Hippocampal formation (tissue), 2 donors: ENCODE results near the gene CFAP44.
"Not testable (repeated sequence)": the region's sequence is repeated elsewhere in the genome, so short reads cannot be mapped to it uniquely, and the experiment has no call there.

Experiments used
- DNase-seq, 2 donors: peaks; one replicate each; lab custom pipeline; 2025; lab: John Stamatoyannopoulos, UW

CFAP44 gene, protein sequence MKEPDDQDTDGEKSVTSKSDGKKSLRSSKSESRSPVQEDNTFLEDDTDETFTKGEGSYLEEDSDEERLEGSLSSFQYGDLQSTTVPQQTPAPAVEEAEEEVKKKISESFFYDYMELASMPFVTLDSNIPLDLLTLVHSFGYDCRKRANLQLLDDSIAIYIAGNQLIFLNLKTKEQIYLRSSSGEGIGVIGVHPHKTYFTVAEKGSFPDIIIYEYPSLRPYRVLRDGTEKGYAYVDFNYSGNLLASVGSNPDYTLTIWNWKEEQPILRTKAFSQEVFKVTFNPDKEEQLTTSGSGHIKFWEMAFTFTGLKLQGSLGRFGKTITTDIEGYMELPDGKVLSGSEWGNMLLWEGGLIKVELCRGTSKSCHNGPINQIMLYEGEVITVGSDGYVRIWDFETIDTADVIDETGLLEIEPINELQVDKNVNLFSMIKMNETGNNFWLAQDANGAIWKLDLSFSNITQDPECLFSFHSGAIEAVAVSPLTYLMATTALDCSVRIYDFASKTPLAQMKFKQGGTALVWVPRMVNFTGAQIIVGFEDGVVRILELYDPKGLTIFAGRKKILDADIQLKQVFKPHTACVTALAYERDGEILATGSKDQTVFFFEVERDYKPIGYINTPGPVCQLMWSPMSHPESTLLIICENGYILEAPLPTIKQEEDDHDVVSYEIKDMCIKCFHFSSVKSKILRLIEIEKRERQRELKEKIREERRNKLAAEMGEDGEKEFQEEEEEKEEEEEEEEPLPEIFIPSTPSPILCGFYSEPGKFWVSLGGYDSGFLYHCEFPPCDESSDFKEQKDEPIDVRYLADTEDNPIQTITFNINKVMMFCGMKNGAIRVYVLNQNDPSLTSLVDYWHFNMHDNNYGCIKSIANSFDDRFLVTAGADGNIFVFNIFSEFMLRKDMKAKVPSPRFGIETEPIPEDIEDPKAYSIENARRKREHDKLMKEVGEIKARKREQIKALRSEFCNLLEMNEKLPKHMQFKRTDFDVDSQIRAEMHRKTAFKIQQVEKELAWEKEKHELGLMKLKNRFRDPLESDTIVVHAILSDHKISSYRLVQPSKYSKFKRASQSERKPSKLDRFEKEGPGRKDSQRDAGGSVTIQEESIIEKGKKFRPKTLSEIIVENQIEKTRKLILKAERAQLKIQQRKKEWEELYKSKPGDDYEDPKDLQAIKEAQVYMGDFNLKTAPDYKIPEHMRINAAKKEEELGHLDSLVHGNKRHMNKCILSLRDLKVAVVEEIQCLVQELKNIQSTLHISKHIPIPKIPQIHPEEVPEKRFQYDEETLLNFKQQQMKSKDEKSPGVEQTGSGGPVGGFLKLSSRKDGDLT (N-terminal part only)

DNA sequence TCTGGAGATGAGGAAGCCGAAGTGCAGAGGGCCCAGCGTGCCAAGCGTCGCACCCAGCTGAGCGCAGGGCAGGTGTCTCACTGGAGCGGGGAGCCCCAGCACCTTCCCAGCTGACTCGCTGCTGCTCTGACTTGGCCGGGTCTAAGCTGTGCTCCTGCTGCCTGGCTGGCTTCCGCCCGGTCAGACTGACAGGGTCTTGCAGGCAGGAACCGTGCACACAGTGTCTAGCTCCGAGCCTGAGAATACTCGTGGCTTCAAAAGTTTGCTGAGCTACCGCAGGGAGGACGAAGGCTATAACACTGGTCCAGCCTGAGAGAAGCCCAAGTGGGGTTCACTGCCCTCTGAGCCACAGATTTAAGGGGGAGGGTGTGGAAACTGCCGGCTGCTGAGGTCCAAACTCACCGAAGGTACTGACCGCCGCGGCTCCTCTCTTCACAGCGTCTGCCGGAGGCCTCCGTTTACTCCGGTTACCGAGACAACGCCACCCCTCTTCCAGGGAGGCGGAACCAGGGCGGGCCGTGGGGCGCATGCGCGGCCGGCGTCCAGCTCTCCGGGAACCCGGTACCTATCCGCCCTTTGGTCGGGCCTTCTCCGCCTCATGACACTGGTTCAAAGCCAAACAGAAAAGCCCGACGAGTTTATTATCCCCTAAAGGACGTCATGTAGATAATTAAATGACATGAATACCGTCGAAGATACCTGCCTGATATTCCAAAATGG lies at the start of gene CFAP44:
Gene CFAP44 (minus strand): TSS at position 443 of the 720 bp plus-strand sequence. CDS start 7,829 bp downstream, outside the sequence.
- DNase-seq = peak; percentile 47 to 70

DNA sequence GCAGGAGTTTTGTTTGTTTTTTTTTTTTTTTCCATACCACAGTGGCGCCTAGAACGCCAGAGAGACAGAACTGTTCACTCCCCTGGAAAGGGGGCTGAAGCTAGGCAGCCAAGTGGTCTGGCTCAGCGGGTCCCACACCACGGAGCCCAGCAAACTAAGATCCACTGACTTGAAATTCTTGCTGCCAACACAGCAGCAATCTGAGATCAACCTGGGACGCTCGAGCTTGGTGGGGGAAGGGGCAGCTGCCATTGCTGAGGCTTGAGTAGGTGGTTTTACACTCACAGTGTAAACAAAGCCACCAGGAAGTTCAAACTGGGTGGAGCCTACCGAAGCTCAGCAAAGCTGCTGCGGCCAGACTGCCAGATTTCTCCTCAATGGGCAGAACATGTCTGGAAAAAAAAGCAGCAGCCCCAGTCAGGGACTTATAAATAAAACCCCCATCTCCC lies 43.9 kb upstream of the CFAP44 start:
- no peak for DNase-seq

DNA sequence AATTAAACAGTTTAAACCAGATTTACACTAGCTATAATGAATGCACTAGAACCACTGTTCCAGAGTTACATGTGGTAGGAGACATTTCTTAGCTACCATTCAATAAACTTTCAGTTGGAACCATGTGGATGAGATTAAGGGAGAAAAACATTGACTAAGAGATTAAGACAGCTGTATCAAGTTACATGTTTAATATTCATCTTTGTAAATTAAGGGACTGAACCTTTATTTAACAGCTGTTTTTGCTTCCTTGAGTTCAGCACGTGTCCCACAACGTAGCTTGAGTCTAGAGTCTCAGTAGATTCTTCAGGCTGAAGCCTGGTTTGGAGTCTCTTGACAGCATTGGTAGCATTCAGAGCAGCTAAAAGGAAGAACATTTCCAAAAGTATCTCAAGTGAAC lies 27.2 kb upstream of the CFAP44 start:
- no peak for DNase-seq

DNA sequence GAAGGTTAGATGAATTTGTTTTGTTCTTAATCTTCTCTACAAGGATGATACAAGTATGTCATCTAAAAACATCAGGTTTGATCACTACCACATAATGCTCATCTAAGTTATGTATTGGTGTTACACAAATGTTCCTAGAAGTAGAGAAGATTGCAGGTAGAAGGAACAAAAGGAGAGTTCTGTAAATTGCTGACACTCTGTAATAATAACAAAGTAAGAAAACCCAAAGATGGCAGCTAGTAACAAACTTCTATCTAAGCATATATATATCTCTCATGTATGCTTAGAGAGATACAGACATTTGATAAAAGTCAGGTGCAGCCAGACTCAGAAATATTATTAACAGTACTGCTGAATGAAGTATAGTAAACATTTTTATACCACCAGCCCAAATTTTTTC lies 20.2 kb upstream of the CFAP44 start:
- no peak for DNase-seq

DNA sequence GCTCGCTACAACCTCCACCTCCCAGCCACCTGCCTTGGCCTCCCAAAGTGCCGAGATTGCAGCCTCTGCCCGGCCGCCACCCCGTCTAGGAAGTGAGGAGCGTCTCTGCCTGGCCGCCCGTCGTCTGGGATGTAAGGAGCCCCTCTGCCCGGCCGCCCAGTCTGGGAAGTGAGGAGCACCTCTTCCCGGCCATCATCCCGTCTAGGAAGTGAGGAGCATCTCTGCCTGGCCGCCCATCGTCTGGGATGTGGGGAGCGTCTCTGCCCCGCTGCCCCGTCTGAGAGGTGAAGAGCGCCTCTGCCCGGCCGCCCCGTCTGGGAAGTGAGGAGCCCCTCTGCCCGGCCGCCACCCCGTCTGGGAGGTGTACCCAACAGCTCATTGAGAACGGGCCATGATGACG lies 17.3 kb upstream of the CFAP44 start:
- not testable (repeated sequence) for DNase-seq

DNA sequence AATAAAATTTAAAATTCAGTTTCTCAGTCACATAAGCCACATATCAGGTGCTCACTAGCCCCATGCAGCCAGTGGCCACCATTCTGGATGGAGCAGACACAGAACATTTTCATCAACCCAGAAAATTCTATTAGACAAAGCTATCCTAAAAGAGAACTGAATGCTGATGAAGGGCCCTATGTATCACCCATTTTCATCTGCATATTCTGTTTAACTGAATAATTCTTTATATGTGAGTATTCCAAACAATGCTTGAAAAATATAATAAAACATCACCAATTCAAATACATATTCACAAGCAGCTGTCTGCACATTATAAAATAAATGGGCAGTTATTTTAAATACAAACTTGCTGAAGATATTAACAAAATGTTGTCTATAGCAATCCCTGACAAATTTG lies 14.2 kb upstream of the CFAP44 start:
- no peak for DNase-seq

DNA sequence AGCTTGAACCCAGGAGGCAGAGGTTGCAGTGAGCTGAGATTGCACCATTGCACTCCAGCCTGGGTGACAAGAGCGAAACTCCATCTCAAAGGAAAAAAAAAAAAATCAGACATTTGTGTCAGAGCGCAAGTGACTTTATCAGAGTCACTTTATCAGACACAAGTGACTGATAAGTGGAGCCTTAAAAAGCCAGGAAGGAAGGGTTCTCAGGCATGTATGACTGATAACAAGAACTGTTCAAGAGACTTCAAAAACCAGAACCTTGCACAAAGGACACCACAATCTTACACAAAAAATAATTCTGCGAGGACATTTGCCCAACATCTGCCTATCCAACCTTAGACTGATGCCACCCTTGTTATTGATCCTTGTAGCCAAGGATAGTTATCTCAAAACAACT lies 13.3 kb upstream of the CFAP44 start:
- DNase-seq = no peak

DNA sequence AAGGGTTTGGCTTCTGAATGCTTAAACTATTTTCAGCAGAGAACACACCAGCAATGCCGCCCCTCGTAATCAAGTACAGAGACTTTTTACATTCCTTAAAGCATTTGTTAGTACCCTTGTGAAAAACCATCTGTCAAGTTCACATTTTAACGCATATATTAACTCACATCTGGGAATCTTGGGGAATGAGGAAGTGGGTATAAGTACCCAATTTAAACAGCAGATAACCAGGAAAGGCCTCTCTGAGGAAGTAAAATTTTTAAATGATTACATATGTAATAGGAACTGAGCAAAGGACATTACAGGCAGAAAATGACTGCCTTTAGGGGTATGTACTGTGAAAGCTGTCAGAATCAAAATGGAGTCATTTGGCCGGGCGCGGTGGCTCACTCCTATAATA lies 12.8 kb upstream of the CFAP44 start:
- no peak for DNase-seq

DNA sequence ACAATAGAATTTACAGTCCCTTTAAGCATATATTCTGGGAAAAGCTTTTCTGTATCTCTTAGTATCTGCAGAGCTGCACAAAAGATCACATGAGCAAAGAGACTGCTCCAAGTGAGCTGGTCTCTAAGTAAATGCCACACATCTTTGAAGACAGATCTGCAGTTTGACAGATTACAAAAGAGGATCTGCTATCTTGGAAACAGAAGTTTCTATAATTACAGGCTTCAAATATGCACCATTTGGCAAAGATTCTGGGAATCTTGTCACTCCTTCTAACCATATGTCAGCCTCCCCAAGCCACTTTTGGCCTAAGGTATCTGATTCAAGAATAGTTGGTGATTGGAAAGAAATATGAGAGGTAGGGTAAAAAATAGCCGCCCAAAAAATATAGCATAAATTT lies 9.6 kb upstream of the CFAP44 start:
- DNase-seq = no peak

DNA sequence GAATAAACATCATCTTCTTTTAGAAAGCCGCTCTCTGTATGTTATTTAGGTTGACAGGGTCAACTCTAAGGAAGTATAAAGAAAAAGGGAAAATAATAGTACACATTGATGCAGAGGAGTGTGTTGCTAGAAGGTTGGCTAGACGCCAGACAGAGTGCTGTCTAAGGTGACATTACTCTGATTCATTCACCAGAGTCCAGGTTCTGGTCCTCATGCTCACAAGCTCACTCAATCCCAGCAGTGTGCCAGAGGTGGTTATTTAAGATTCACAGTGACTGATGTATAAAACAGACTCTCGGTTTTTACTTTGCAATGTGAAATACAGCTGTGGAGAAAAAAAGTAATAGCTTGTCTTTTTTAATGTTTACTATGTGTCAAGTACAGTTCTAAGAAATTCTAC lies 1.7 kb downstream of the CFAP44 start:
- DNase-seq = no peak

DNA sequence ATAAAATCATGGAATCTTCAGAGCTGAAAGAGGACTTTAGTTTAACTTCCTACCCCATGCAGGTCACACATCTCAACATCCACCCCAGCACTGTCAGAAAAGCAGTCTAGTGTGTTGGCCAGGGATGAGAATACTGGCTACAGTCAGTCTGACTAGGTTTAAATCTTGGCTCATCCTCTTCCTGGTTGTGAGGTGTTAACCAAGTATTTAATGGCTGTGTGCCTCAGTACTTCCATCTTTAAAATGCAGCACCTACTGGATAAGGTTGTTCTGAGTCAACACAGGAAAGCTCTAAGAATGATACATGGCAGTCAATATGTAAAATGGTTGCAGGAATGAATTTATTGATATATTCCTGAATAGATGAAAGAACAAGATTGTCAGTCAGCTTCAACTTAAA lies 3.1 kb downstream of the CFAP44 start:
- no peak for DNase-seq

DNA sequence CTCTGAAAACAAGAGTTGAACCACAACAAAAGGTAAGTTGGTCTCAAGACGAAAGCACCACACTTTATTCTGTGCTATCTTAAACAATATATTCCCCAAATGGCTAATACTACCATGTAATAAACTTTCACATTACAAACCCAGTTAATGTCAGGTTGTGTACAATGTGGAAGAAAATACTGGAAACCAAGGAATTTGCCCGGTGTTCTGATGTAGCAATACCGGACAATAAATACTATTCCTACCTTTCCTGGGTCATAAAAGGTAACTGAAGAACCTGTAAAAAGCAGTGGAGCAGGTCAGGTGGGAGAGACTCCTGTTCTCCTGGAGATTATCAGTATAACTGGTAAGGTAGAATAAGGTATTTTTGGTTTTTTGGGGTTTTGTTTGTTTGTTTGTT lies 3.9 kb downstream of the CFAP44 start:
- no peak for DNase-seq

DNA sequence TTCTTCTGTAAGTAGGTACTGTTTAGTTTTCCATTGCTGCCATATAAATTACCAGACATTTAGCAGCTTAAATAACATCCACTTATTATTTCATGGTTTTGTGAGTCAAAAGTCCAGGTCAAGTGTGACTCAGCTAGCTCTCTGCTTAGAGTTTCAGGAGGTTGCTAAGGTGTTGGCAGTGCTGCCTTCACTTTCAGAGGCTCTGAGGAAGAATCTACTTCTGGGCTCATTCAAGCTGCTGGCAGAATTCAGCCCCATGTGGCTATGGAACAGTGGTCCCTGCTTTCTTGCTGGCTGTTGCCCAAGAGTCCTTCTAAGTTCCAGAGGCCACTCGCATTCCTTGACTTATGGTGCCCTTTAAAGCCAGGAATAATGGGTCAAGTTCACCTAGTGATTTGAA lies 4.5 kb downstream of the CFAP44 start:
- no peak for DNase-seq

DNA sequence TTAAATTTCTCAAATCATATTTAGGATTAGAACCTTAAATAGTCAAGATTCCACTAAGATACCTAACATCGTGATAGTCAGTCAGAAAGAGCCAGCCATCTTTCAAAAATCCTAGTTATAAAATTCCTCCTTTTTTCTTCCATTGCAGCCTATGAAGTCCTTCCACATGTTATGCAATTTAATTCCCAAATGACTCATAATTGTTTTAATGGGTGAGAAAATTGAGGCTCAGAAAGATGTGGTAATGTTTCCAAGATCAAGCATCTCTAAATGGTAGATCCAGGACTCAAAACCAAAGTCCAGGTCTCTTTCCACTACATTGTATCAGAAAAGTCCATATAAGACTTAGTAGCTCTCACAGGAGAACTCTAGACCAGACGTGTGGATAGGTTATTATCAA lies 9.5 kb downstream of the CFAP44 start:
- no peak for DNase-seq

DNA sequence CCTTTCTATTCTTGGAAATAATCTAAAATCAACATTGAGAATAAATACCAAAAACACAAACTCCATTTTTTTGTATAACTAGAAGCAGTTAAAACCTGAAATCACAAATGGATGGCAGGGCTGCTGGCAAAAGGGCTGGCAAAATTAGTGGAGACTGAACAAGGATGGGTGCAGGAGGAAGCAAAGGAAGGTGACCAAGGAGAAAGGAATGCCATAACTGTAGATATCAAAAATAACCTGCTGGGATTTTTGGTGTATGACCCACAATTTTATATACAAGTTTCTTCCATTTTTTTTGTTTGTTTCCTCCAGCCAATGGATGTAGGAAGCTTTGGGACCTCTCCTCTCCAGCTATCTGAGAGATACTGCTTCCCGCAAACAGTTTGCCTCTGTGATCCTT lies 12.7 kb downstream of the CFAP44 start:
- DNase-seq = no peak

DNA sequence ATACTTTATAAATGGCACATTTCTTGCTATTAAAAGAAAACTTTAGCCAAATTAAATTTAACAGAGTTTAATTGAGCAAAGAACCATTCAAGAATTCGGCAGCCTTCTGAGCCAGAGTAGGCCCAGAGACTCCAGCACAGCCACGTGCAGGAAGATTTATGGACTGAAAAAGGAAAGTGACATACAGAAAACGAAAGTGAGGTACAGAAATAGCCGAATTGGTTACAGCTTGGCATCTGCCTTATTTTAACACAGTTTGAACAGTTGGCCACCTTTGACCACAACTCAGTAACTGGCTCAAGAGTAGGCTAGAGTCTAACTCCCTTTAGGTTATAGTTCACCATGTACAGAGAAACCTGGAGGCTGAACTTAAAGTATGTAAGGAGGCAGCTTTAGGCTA lies 17.6 kb downstream of the CFAP44 start:
- DNase-seq = no peak

DNA sequence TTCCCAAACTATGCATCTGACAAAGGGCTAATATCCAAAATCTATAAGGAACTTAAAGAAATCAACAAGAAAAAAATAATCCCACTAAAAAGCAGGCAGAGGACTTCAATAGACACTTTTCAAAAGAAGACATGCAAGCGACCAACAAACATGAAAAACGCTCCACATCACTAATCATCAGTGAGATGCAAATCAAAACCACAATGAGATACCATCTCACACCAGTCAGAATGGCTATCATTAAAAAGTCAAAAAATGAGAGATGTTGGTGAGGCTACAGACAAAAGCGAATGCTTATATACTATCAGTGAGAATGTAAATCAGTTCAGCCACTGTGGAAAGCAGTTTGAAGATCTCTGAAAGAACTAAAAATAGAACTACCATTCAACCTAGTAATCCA lies 20.2 kb downstream of the CFAP44 start:
- no peak for DNase-seq

DNA sequence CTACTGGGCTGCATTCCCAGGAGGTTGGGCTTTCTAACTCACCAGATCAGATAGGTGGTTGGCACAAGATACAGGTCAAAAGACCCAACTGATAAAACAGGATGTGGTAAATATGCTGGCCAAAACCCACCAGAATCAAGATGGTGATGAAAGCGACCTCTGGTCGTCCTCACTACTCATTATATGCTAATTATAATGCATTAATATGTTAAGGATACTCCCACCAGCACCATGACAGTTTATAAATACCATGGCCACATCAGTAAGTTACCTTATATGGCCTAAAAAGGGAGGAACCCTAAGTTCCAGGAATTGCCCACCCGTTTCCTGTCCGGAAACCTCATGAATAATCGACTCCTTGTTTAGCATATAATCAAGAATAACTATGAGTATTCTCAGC lies 31.6 kb downstream of the CFAP44 start:
- DNase-seq = no peak

DNA sequence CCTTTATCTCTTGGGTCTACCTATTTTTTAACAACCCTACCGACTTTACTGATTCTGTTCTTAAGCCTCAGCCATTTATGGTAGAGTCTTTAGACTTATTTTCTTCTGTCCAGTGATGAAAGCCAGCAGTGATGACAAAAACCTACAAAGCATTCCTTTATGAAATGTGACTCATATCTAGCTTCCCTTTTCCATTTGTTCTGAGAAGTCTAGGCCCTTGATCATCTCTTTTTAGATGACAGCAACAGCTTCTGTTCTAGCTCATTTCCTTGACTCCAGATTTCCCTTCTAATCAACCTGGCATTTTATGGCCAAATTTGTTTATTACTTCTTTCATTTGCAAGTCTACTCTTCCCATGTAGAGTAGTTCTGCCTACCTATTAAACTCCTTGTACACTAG lies 36.1 kb downstream of the CFAP44 start:
- no peak for DNase-seq

DNA sequence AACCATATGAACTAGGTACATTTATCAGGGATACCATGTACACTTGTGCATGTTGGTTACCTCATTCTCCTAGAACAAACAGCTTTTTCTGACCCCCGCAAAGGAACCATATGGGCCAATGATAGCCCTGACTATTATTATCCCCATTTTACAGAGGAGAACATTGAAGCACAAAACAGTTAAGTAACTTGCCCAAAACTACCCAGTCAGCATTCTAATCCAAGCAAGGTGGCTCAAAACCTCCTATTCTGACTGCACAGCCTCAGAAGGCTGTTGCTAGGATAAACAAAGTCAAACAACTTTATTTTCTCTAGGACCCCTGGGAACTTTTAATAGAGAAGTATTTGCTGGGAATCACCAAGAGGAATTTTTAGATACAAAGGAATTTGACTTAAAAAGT lies 36.7 kb downstream of the CFAP44 start:
- DNase-seq = no peak
